HG03280 (cell line): Measurements from ENCODE around the gene SLC11A2.
"Not testable (repeated sequence)": the region's sequence is repeated elsewhere in the genome, so short reads cannot be mapped to it uniquely, and the experiment has no call there.

Source experiments
- ATAC-seq: cut with Tn5 transposase; IDR thresholded peaks from one replicate; pipeline ENCODE4 v1.9.1; 2021; ENCODE audit warnings: mild to moderate bottlenecking, moderate library complexity; ENCODE audit not compliant: unreplicated experiment

The SLC11A2 gene

GRCh38 chr12:50951112-50951511 lies 75.1 kb downstream of the SLC11A2 start:
- no peak for ATAC-seq

DNA sequence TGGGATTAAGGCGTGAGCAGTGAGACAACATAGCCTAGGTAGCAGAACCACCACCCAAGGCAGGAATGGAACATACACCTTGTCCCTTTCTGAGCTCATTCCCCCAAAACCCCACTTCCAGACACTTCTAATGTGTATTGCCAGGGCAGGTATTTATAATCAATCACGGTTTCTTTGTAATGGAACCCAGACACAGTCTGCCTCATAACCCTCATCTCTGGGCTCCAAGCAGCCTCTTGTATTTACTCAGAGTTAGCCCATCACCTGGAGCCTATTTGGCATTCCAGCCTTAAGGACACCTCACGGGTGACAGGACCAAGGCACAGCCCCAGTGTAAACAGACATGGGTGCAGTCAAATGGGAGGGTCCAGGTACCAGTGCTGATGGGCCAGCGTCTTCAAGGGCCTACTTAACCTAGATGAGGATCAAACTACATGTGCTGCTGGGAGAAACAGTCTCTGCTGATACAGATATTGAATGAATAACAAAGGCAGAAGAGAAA lies 76.3 kb downstream of the SLC11A2 start:
- ATAC-seq: no peak

DNA sequence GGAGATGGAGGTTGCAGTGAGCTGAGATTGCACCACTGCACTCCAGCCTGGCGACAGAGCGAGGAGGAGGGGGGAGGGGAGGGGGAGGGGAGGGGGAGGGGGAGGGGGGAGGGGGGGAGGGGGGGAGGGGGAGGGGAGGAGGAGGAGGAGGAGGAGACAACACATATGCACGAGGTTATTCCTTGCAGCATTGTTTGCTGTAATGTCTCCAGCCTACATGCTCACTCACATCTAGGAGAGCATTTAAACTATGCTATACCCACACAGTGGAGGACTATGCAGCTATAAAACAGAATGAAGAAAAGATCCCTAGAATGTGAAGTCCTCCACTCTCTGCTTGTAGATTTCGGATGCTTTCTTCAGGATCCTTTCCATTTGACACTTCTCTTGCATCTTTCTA lies 77.4 kb downstream of the SLC11A2 start:
- ATAC-seq: no peak

- no peak for ATAC-seq
Observed at GRCh38 chr12:50947933-50948626, 78.1 kb downstream of the SLC11A2 start.

- no peak for ATAC-seq
Observed at GRCh38 chr12:50937653-50938052, 88.5 kb downstream of the SLC11A2 start.

- ATAC-seq: no peak
Observed at GRCh38 chr12:50936821-50937530, 89.2 kb downstream of the SLC11A2 start.

GRCh38 chr12:50934981-50935807 lies 91.0 kb downstream of the SLC11A2 start:
- no peak for ATAC-seq

GRCh38 chr12:50934371-50934851 lies 91.8 kb downstream of the SLC11A2 start:
- no peak for ATAC-seq

GRCh38 chr12:50933459-50934124 lies 92.6 kb downstream of the SLC11A2 start:
- ATAC-seq: no peak

- no peak for ATAC-seq
Observed at GRCh38 chr12:50932787-50933280, 93.3 kb downstream of the SLC11A2 start.

DNA sequence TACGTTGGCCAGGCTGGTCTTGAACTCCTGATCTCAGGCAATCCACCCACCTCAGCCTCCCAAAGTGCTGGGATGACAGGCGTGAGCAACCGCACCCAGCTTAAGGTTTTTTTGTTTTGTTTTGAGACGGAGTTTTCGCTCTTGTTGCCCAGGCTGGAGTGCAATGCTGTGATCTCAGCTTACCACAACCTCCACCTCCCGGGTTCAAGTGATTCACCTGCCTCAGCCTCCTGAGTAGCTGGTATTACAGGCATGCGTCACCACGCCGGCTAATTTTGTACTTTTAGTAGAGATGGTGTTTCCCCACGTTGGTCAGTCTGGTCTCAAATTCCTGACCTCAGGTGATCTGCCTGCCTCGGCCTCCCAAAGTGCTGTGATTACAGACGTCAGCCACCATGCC lies 95.7 kb downstream of the SLC11A2 start:
- ATAC-seq: not testable (repeated sequence)

- ATAC-seq: no peak
Observed at GRCh38 chr12:50929831-50930230, 96.4 kb downstream of the SLC11A2 start.
